H1 (cell line): Measurements from ENCODE around the gene TNFRSF18. TPM values are rescaled to one million over a fixed set of nuclear protein-coding genes. Genes with fewer than 3 reads are reported as not detected.

Experiments
- CTCF ChIA-PET: fragments of 300-600 bp; sonication (Branson Sonifier 250); formaldehyde crosslinking; loops from one replicate; lab custom pipeline; 2021; ENCODE audit not compliant: partially characterized antibody; lab: Charles Lee
- POLR2A ChIA-PET: fragments of 300-600 bp; sonication (Branson Sonifier 250); formaldehyde crosslinking; loops from one replicate; lab custom pipeline; 2021; ENCODE audit warnings: inconsistent platforms; ENCODE audit not compliant: partially characterized antibody; lab: Charles Lee
- DNase-seq, 2 experiments: peaks; one replicate each; pipeline versions ENCODE4 v3.0.0 to v3.0.0-alpha.2; 2010 to 2022; ENCODE audit warnings: low spot score in 2 of 2, low read depth in 1 of 2, mixed read lengths in 1 of 2
- FAIRE-seq: peaks from 2 replicates; lab custom pipeline; 2011; peaks lifted over from hg19 to GRCh38; lab: Jason Lieb, UNC
- H2AFZ ChIP-seq: 2 replicates; pipeline ENCODE4 v1.8.1; 2012; ENCODE audit warnings: low read length, inconsistent platforms
- H2AK5ac ChIP-seq: 2 replicates; pipeline ENCODE4 v1.6.1; 2013; ENCODE audit warnings: low read depth, low read length
- H2BK120ac ChIP-seq: replicated peaks from 2 replicates; pipeline ENCODE3; 2013; ENCODE audit warnings: low read depth, low read length, inconsistent platforms
- H2BK12ac ChIP-seq: 2 replicates; pipeline ENCODE4 v1.6.1; 2013; ENCODE audit warnings: low read depth, low read length
- H2BK15ac ChIP-seq: 2 replicates; pipeline ENCODE4 v1.6.1; 2013; ENCODE audit warnings: low read length
- H2BK20ac ChIP-seq: 2 replicates; pipeline ENCODE4 v1.6.1; 2013; ENCODE audit warnings: low read length
- H2BK5ac ChIP-seq: 2 replicates; pipeline ENCODE4 v1.6.1; 2013; ENCODE audit warnings: low read depth, low read length
- H3K14ac ChIP-seq: 2 replicates; pipeline ENCODE4 v1.6.1; 2013; ENCODE audit warnings: inconsistent platforms; ENCODE audit not compliant: insufficient read length
- H3K18ac ChIP-seq: 2 replicates; pipeline ENCODE4 v1.6.1; 2013; ENCODE audit warnings: low read length; ENCODE audit errors: extremely low read depth
- H3K23ac ChIP-seq: 2 replicates; pipeline ENCODE4 v1.6.1; 2013; ENCODE audit warnings: inconsistent platforms; ENCODE audit not compliant: insufficient read length
- H3K23me2 ChIP-seq: 2 replicates; pipeline ENCODE4 v1.6.1; 2013; ENCODE audit warnings: low read depth, low read length
- H3K27ac ChIP-seq: 2 replicates; pipeline ENCODE4 v1.6.1; 2011; ENCODE audit warnings: low read depth, low read length, inconsistent platforms
- H3K27me3 ChIP-seq, 4 experiments: replicated peaks in 1 of 4; 1 replicate in 1 of 4; 2 replicates in 3 of 4; pipeline versions ENCODE4 v1.6.1 to v1.8.1; 2011 to 2013; ENCODE audit warnings: low read length in 3 of 4, mild to moderate bottlenecking in 3 of 4, inconsistent platforms in 2 of 4, mixed read lengths in 2 of 4, moderate library complexity in 1 of 4; ENCODE audit not compliant: control insufficient read depth in 3 of 4, insufficient read depth in 3 of 4; ENCODE audit errors: extremely low read depth in 1 of 4
- H3K36me3 ChIP-seq, 4 experiments: 2 replicates each; pipeline versions ENCODE4 v1.6.1 to v1.8.1; 2011 to 2013; ENCODE audit warnings: mild to moderate bottlenecking in 4 of 4, low read length in 3 of 4, moderate library complexity in 2 of 4, control low read depth in 1 of 4, inconsistent platforms in 1 of 4; ENCODE audit not compliant: insufficient read depth in 4 of 4, control insufficient read depth in 2 of 4
- H3K4ac ChIP-seq: replicated peaks from 2 replicates; pipeline ENCODE3; 2013; ENCODE audit warnings: low read length, low read depth, mixed read lengths, inconsistent platforms; ENCODE audit not compliant: insufficient read length
- H3K4me1 ChIP-seq, 4 experiments: replicated peaks in 1 of 4; 1 replicate in 1 of 4; 2 replicates in 3 of 4; pipeline versions ENCODE4 v1.6.1 to v1.8.1; 2011 to 2013; ENCODE audit warnings: low read length in 3 of 4, inconsistent platforms in 2 of 4, mixed read lengths in 1 of 4; ENCODE audit not compliant: insufficient read depth in 4 of 4, control insufficient read depth in 3 of 4
- H3K4me2 ChIP-seq, 2 experiments: 2 replicates each; pipeline versions ENCODE4 v1.6.1 to v1.8.1; 2011 to 2013; ENCODE audit warnings: low read depth in 2 of 2, low read length in 2 of 2, control low read depth in 1 of 2, inconsistent platforms in 1 of 2, mild to moderate bottlenecking in 1 of 2; ENCODE audit not compliant: insufficient read depth in 1 of 2
- H3K4me3 ChIP-seq, 4 experiments: fragments of 200-600, 300-600 bp in 1 of 4; sonication (generic), shearing (Covaris generic), sonication (Bioruptor Twin) in 1 of 4; 2 replicates each; pipeline versions ENCODE4 v1.5.1 to v1.8.1; 2011 to 2016; ENCODE audit warnings: low read length in 4 of 4, low read depth in 3 of 4, control low read depth in 2 of 4, inconsistent platforms in 2 of 4, mild to moderate bottlenecking in 2 of 4, mixed read lengths in 1 of 4, moderate library complexity in 1 of 4; ENCODE audit not compliant: insufficient read depth in 2 of 4; ENCODE audit errors: extremely low read depth in 1 of 4
- H3K56ac ChIP-seq: replicated peaks from 2 replicates; pipeline ENCODE3; 2013; ENCODE audit warnings: low read depth, mild to moderate bottlenecking, mixed read lengths, low read length, inconsistent platforms; ENCODE audit not compliant: insufficient read length
- H3K79me1 ChIP-seq: 2 replicates; pipeline ENCODE4 v1.6.1; 2013; ENCODE audit warnings: low read depth, low read length, control low read depth
- H3K79me2 ChIP-seq, 2 experiments: 2 replicates each; pipeline versions ENCODE4 v1.6.1 to v1.8.1; 2012 to 2013; ENCODE audit warnings: low read length in 2 of 2, mild to moderate bottlenecking in 2 of 2, inconsistent platforms in 1 of 2; ENCODE audit not compliant: insufficient read depth in 2 of 2, control insufficient read depth in 1 of 2
- H3K9ac ChIP-seq, 4 experiments: replicated peaks in 1 of 4; 1 replicate in 1 of 4; 2 replicates in 3 of 4; pipeline versions ENCODE4 v1.6.1 to v1.8.1; 2011 to 2013; ENCODE audit warnings: low read depth in 3 of 4, low read length in 3 of 4, control low read depth in 2 of 4, mild to moderate bottlenecking in 2 of 4, moderate library complexity in 2 of 4, inconsistent platforms in 1 of 4; ENCODE audit errors: extremely low read depth in 1 of 4
- H3K9me3 ChIP-seq, 2 experiments: 2 replicates each; pipeline versions ENCODE4 v1.6.1 to v1.8.1; 2012 to 2013; ENCODE audit warnings: mild to moderate bottlenecking in 2 of 2, moderate library complexity in 2 of 2, control low read depth in 1 of 2, inconsistent platforms in 1 of 2, low read depth in 1 of 2, low read length in 1 of 2, mixed read lengths in 1 of 2; ENCODE audit not compliant: insufficient read depth in 2 of 2
- H4K20me1 ChIP-seq, 2 experiments: replicated peaks in 1 of 2; 2 replicates each; pipeline versions ENCODE3 to v1.8.1; 2011 to 2013; ENCODE audit warnings: inconsistent platforms in 2 of 2, low read length in 2 of 2, mild to moderate bottlenecking in 1 of 2; ENCODE audit not compliant: insufficient read depth in 2 of 2, control insufficient read depth in 1 of 2
- H4K5ac ChIP-seq: 2 replicates; pipeline ENCODE4 v1.6.1; 2013; ENCODE audit warnings: low read length, low read depth, mixed read lengths, inconsistent platforms; ENCODE audit not compliant: insufficient read length
- H4K8ac ChIP-seq: 2 replicates; pipeline ENCODE4 v1.8.0; 2013; ENCODE audit warnings: mild to moderate bottlenecking, moderate library complexity, low read length, inconsistent platforms; ENCODE audit not compliant: insufficient read depth; ENCODE audit errors: extremely low read depth
- H4K91ac ChIP-seq: replicated peaks from 2 replicates; pipeline ENCODE3; 2013; ENCODE audit warnings: low read length, mixed read lengths, inconsistent platforms; ENCODE audit not compliant: insufficient read length
- JUN ChIP-seq: IDR thresholded peaks from 2 replicates; pipeline ENCODE4 v1.6.1; 2011; ENCODE audit warnings: low read depth, mild to moderate bottlenecking, improper control_type of control experiment, low read length
- WGBS, 2 experiments: shearing (Covaris generic) in 1 of 2; methylation state at CpG; one replicate each; pipeline versions ENCODE4 v1.1.6 to v1.1.7; 2013 to 2015; ENCODE audit warnings: low lambda C conversion rate in 2 of 2, mixed read lengths in 2 of 2, inconsistent platforms in 1 of 2, low coverage in 1 of 2, missing lambda C conversion rate in 1 of 2; ENCODE audit not compliant: insufficient replicate concordance in 2 of 2, insufficient coverage in 1 of 2, insufficient read length in 1 of 2; ENCODE audit errors: extremely low coverage in 1 of 2, missing lambda C conversion rate in 1 of 2; 5-methylcytosine and 5-hydroxymethylcytosine counted together
- polyA plus RNA-seq, 7 experiments: library from polyadenylated mRNA; depleted of rRNA in 3 of 7; stranded (reverse) in 5 of 7; unstranded in 2 of 7; fragments of >200 nt in 5 of 7; fragments of 200-250 nt in 2 of 7; gene quantifications; 1 replicate in 5 of 7; 2 replicates in 1 of 7; 4 replicates in 1 of 7; pipeline versions ENCODE4 v1.2.1 to v1.2.3, GENCODE V29; 2011 to 2013; ENCODE audit warnings: missing spikeins in 2 of 7, mixed read lengths in 2 of 7
- total RNA-seq: library from RNA; stranded (reverse); fragmentation: NEBNext Ultra II Directional; extraction: Animal tissue kit (Norgen Biotek cat#: 25700); gene quantifications from 2 replicates; pipeline ENCODE4 v1.2.1, GENCODE V29; 2021

The TNFRSF18 gene
- total and polyA plus RNA-seq, 2 of the 8 experiments (the other 6 are each of a cell fraction or from before 2014, with no cell fraction given): 1.5 to 2.5 TPM

- no peak for DNase-seq
These were observed 11.7 kb downstream of the TNFRSF18 start for GRCh38 chr1:1194723-1195122.

More at GRCh38 chr1:1194723-1195122, 11.7 kb downstream of the TNFRSF18 start:
- no peak for TF ChIP-seq JUN
- TF ChIP-seq, all 59 proteins: peak for 0
- Histone ChIP-seq H4K91ac (no peak overlapping the region), H3K56ac (no peak overlapping the region), H3K27me3 (no peaks in the 10 kb centered on the region; a peak in 3 of 7 replicates), H4K5ac (no peak overlapping the region), H3K23me2 (no peaks in the 10 kb centered on the region), H2BK15ac (no peak overlapping the region), H3K27ac (no peak overlapping the region), H3K9me3 (peaks cover 5 to 14% of the 10 kb centered on the region in 2 experiments; a peak in 3 of 4 replicates), H2BK20ac (no peak overlapping the region), H2BK5ac (no peak overlapping the region), H3K4ac (no peak overlapping the region), H3K4me2 (no peak overlapping the region), H3K79me2 (no peaks in the 10 kb centered on the region), H3K4me1 (no peaks in the 10 kb centered on the region; a peak in 1 of 7 replicates), H3K23ac (no peak overlapping the region), H3K18ac (no peak overlapping the region), H3K9ac (no peak overlapping the region), H3K79me1 (no peaks in the 10 kb centered on the region), H3K14ac (no peak overlapping the region), H2BK12ac (no peak overlapping the region), H2BK120ac (no peak overlapping the region), H2AK5ac (no peak overlapping the region), H3K36me3 (no peaks in the 10 kb centered on the region), H3K4me3 (no peak overlapping the region), H4K8ac (no peak overlapping the region), H2AFZ (no peak overlapping the region), H4K20me1 (no peaks in the 10 kb centered on the region)
- ChIA-PET POLR2A (interaction anchor here (0.7 to 1.0 kb wide), 2 partner anchors 13 to 370 kb away, joined by 3 read pairs; no protein-coding TSS in a partner anchor), CTCF (interaction anchor here (0.9 to 3.5 kb wide), 2 partner anchors 72 to 210 kb away, joined by 3 to 14 read pairs; no protein-coding TSS in a partner anchor)
- no peak for FAIRE-seq
- WGBS, 2 experiments: 87% methylated on average over 3 of the region's 3 CpGs; no CpG with 5 or more reads in 1 of the 2 experiments
